Tongue (tissue), 2 donors: ENCODE data around the gene GAK. TPM values are rescaled to one million over a fixed set of nuclear protein-coding genes. Genes with fewer than 3 reads are reported as not detected.
"Not testable (repeated sequence)": the region's sequence is repeated elsewhere in the genome, so short reads cannot be mapped to it uniquely, and the experiment has no call there.

Experiments
- DNase-seq: peaks from one replicate; pipeline ENCODE4 v3.0.0-alpha.2; 2015
- total RNA-seq: library from RNA; depleted of rRNA; stranded (reverse); fragments of >200 nt; gene quantifications from one replicate; pipeline ENCODE4 v1.2.3, GENCODE V29; 2014

GAK gene
- total RNA-seq, 1 donor from 2014 or later = 46.7 TPM

DNA sequence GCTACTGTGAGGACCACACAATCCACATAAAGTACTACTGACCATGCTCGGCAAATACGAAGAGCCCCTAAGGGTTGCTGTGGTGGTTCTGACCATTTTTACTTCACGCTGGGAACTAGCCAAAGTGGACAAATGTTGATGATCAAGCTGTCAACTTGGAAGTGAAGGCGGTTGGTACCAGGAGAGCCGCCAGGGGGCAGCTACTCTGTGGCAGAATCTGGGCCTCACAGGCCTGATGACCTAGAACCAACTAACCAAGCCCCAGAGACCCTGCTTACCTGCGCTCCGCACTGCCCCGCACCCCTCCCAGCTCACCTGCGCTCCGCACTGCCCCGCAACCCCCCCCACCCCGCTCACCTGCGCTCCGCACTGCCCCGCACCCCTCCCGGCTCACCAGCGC lies 5.6 kb downstream of the GAK start:
- peak; percentile 33 for DNase-seq

DNA sequence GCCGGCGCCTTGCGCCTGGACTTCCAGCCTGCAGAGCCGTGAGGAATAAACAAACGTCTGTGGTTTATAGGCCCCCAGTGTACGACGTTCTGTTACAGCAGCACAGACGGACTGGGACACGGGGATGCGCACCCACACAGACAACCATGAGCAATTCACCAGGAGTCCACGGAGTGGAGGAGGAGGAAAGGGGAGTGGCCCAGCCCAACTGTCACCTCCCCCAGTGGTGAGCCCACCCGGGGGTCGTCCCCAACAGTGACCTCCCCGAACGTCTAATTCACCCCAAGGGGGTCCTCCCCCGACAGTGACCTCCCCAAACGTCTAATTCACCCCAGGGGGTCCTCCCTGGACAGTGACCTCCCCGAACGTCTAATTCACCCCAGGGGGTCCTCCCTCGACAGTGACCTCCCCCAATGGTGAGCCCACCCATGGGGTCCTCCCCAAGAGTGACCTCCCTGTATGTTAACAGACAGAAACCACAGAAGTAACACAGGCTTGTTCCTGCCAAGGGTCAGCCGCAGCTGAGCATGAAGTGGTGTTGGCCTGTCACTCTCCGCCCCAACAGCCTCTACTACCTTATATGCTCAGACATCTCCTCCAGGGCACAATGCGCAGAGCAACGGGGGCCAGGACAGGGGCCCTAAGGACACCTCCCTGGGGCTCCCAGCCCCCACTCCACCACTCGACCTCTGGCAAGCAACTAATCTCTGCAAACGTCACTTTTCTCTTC lies 6.2 kb downstream of the GAK start:
- DNase-seq = no peak

DNA sequence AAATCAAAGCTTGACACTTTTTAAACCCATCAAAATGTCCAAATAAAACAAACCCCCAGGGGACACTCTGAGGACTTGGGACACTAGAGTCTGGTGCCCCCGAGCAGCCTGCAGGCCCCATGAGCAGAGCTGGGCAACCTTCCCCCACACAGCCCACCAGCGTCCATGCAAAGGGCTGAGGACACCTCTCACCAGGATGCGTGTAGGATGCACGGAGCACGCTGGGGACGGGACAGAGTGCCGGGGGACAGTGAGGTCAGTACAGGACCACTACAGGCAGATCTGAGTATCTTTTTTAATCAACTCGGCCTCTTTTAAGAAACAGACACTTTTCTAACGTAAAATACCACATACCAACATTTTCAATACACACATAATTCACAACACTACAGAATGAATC lies 6.9 kb downstream of the GAK start:
- no peak for DNase-seq

DNA sequence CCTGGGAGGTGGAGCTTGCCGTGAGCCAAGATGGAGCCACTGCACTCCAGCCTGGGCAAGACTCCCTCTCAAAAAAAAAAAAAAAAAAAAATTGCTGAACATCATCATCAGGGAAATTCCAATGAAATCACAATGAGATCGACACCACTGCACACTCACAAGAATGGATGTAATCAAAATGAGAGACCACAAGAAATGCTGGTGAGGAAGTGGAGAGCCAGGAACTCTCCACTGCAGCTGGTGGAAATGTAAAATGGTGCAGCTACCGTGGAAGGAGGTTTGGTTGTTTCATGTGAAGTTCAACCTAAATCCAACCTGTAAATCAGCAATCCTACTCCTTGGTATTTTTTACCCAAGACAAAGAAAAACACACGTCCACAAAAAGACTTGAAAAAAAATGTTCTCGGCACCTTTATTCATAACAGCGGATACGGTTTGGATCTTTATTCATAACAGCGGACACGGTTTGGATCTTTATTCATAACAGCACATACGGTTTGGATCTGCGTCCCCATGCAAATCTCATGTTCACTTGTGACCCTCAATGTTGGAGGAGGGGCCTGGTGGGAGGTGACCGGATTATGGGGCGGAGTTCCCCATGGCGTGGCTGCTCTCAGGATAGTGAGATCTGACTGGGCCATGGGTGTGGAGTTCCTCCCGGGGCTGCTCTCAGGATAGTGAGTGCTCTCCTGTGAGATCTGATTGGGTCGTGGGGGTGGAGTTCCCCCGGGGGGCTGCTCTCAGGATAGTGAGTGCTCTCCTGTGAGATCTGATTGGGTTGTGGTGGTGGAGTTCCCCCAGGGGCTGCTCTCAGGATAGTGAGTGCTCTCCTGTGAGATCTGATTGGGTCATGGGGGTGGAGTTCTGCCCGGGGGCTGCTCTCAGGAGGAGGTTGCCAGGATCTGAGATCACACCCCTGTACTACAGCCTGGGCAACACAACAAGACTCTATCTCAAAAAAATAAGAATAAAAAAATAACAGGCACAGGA lies 7.7 kb downstream of the GAK start:
- no peak for DNase-seq

DNA sequence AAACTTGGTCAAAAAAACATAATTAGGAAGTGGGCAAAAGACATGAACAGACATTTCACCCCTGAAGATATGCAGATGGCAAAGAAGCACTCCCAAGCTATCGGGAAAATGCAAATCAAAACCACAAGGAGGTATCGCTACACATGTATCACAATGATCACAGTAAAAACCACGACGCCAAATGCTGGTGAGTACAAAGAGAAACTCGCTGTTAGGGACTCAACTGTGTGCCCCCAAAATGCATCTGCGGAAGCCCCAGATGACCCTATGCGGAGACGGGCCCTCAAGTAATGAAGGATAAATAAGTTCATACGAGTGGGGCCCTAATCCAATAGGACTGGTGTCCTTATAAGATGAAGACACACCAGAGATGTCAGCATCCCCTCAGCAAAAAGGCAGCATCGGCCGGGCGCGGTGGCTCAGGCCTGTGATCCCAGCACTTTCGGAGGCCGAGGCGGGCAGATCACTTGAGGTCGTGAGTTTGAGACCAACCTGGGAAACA lies 10.2 kb downstream of the GAK start:
- no peak for DNase-seq

DNA sequence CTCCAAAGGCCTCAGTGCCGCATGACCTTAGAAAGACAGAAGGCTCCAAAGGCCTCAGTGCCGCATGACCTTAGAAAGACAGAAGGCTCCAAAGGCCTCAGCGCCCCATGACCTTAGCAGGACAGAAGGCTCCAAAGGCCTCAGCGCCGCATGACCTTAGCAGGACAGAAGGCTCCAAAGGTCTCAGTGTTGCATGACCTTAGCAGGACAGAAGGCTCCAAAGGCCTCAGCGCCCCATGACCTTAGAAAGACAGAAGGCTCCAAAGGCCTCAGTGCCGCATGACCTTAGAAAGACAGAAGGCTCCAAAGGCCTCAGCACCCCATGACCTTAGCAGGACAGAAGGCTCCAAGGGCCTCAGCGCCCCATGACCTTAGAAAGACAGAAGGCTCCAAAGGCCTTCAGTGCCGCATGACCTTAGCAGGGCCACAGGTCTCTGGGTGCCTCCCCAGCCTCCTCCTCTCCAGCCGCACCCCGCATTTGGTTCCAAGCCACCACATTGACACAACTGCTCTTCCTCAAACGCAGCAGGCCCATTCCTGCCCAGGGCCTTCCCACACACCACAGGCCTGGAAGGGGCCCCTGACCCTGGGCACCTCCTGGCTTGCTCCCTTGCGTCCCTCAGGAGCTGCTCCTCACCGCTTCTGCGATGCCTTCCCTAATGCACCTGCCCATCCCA lies 13.0 kb downstream of the GAK start:
- not testable (repeated sequence) for DNase-seq

DNA sequence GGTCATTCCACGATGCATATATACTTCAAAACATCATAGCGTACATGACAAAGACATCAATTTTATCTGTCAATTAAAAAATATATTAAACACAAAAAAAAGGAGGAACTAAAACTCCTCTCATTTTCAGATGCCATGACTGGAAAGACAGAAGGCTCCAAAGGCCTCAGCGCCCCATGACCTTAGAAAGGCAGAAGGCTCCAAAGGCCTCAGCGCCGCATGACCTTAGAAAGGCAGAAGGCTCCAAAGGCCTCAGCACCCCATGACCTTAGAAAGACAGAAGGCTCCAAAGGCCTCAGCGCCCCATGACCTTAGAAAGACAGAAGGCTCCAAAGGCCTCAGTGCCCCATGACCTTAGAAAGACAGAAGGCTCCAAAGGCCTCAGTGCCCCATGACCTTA lies 13.5 kb downstream of the GAK start:
- not testable (repeated sequence) for DNase-seq

DNA sequence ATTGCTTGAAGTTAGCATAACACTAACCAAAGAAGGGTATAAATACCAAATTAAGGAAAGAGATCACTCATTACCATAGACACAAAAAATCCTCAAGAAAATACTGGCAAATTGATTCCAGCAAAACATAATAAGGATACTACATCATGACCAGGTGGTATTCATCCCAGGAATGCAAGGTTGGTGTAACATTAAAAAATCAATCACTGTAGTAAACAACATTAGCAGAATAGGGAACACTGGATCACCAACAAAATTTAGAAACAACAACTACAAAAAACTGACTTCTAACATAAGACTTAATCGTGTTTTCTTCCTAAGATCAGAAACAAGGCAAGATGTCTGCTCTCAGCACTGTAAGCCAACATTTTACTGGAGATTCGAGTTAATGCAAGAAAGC lies 14.1 kb downstream of the GAK start:
- no peak for DNase-seq

DNA sequence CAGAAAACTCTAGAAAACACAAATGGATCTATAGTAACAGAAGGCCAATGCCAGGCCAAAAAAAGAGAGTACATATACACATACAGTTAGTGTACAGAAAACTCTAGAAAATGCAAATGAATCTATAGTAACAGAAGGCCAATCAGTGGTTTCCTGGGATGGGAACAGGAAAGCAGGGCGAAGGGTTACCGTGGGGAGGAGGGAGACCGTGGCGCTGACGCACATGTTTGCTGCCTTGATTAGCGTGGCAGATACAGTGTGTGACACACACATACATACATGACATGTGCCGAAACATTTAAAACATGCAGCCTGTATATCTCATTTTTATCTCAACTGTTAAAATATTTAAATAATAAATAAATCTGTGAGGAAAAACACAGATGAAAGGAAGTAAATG lies 14.7 kb downstream of the GAK start:
- no peak for DNase-seq

DNA sequence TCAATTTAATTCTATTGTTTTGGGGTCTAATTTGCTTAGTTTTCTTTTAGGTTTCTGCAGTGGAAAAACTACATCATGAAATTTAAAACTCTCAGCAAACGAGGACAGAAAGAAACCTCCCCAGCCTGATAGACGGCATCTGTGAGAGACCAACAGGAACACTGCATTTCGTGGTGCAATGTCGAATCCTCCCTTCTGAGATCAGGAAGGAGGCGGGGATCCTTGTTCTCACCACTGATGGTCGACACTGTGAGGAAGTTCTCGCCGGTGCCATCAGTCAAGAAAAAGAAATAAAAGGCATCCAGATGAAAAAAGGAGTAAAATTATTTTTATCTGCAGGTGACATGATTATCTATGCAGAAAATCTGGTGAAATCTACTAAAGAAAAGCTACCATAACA lies 16.5 kb downstream of the GAK start:
- no peak for DNase-seq

DNA sequence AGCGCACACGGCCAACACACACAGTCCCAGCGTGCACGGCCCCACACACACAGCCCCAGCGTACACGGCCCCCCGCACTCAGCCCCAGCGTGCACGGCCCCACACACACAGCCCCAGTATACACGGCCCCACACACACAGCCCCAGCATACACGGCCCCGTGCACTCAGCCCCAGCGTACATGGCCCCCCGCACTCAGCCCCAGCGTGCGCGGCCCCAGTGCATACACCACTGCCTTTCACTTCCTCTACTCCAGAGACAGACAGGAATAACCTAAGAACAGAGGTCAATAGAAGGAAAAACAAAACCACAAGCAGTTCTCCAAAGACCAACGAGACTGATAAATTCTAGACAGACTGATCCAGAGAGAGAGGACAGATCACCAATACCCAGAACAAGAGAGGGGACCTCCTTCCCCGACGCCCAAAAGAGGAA lies 17.1 kb downstream of the GAK start:
- no peak for DNase-seq

DNA sequence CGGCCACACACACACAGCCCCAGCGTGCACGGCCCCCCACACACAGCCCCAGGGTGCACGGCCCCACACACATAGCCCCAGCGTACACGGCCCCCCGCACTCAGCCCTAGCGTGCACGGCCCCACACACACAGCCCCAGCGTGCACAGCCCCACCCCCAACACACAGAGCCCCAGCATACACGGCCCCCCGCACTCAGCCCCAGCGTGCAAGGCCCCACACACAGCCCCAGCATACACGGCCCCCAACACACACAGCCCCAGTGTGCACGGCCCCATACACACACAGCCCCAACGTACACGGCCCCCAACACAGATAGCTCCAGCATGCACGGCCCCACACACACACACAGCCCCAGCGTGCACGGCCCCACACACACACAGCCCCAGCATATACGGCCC lies 17.6 kb downstream of the GAK start:
- DNase-seq = no peak

DNA sequence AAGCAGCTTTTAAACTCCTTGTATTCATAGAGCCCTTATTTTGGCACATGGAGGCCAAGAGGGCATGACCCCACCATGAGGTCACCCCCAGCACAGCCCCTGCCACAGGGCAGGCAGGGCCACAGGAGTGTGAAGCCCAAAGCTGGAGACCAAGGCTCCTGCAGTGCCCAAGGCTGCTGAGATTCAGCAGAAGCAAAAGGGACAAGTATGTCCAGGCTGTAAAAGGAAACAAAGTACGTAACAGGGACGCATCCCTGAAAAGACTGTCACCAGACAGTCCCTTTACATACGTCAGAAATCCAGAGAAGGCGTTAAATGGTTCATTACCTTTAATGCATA lies 18.9 kb downstream of the GAK start:
- DNase-seq = no peak

DNA sequence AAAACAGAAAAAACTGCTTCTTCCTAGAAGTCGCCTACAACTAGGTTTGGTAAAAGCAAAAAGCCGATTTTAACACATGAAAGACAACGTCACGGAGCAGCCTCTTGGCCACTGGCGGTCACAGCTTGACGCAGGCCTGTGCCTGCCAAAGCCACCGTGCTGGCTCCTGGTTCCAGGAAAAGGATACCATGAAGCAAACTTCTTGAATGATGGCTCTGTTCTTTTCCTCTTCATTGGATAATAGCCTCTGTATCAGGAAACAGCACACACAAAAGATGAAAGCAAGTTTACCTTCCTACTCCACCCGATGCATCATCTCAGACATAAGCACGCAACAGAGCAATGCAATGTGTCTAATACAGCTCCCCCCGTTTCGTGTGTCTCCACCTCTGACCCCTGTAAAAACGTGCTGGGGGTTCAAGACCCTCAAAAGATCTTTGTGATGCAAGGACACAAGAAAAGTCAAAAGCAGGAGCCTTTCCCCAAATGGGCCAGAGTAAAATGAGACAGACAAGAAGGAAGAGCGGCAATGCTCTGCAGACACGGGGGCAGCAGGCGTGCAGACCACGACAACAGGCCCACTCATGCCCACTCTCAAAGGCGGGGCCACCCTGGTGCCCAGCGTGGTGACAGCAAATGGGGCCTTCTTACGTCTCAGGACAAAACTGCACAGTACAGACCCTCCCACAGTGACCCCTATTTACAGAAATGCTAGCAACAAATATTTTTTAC lies 19.4 kb downstream of the GAK start:
- no peak for DNase-seq

DNA sequence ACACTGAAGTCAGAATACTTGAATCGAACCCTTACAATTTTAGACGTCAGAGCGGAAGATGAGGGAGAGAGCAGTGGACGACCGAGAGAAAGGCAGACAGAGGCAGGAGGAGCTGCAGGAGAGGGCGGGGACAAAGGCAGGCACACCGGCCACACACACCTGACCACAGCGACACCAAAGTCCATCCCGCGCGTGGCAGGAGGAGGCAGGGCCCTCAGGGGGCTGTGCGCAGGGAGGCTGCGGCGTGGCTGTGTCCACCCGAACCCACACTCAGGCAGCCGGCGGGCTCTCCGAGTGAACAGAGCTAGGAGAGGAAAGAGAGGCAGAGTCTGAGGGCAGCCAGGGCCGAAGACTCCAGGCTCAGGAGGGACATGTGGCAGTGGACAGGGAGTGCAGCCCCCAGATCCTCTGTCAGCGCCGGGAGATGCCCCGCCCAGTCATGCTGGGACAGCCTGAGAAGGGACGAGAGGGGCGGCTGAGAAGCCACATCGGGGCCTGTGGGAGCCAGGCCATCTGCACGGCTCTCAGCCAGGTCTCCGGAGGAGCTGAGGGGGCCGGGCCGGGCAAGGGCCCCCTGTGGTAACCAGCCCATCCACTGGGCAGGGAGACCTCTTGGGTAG lies 20.1 kb downstream of the GAK start:
- no peak for DNase-seq

DNA sequence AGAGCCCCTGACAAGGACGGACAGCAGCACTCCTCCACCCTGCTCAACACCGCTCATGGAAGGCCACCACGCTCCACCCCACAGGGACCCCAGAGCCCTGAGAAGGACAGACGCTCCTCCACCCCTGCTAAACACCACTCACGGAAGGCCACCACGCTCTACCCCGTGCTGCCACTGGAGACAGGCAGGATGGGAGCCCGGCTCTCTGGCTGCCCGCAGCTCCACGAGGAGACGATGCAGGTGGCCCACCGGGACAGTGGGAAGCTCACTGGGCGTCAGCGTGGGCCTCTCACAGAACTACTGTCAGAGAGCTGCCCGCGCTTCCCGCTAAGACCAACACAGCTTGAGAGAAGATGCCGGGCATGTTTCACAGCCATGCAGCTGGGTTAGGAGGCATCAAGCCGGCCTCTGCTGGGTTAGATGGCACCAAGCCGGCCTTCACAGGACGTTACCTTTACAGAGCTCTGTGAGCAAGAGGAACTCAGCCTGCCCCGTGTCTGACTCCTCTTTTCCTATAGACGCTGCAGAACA lies 20.8 kb downstream of the GAK start:
- DNase-seq = no peak

DNA sequence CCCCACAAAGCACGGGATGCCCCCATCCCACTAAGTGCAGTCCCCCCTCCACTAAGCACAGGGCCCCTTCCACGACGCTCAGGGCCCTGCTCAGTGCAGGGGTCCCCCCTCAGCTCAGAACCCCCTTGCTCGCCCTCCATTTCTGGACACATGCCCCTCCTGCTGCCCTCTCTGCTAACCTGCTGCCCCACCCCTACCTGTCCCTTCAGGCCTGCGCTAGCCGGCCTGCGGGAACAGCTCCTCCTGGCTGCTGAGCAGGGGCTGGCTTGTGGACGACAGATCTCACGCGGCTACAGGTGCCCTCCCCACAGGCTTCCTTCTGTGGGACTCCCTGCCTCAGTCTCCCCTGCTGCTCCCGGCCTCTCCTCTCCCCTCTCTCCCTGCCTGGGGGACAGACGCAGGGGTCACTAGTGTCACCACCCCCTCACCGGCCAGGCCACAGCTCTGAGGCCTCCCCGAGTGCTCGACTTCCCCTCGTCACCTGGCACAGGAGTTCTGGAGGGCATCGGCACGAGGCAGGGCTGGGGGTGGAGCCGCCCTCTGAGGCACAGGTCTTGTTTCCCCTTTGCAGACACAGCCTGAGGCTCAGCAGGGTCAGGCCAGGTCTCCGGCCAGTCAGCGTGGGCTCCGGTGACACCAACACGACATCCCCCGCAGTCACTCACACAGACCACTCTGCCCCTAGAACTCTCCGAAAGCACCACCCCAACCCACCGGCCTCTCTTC lies 21.6 kb downstream of the GAK start:
- DNase-seq = no peak

DNA sequence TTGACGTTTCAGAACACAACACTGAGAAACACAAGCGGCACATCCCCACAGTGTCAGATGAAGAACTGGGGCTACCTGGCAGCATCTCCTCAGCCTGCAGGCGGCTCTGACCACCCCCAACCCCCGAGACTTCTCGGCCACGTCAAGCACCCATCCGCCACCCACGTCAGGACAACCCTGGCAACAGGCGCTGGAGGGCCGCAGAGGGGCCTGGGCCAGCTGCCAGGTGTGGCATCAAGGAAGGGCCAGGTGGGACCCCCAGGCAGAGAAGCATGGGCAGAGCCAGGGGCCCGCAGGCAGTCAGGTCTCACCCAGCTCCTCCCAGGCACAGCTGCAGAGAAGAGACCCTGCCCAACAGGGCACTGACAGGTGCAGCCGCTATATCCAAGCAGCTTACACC lies 22.3 kb downstream of the GAK start:
- no peak for DNase-seq

DNA sequence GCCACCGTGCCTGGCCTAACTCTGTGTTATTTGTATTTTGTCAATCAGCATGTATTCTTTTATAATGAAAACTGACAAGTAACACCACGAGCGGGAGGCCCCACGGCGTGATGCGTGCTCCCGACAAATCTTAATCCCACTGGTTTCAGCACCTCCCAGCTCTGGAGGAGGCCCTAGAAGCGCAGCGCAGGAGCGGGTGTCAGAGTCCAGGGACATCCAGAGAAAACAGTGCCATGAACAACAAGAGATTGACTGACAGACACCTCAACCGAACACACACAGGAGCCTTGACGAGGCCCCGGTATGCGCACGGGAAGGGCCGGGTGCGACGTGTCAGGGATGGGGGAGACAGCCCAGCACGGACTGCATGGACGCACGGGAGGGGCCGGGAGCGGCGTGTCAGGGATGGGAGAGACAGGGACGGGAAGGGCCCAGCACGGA lies 23.0 kb downstream of the GAK start:
- no peak for DNase-seq

DNA sequence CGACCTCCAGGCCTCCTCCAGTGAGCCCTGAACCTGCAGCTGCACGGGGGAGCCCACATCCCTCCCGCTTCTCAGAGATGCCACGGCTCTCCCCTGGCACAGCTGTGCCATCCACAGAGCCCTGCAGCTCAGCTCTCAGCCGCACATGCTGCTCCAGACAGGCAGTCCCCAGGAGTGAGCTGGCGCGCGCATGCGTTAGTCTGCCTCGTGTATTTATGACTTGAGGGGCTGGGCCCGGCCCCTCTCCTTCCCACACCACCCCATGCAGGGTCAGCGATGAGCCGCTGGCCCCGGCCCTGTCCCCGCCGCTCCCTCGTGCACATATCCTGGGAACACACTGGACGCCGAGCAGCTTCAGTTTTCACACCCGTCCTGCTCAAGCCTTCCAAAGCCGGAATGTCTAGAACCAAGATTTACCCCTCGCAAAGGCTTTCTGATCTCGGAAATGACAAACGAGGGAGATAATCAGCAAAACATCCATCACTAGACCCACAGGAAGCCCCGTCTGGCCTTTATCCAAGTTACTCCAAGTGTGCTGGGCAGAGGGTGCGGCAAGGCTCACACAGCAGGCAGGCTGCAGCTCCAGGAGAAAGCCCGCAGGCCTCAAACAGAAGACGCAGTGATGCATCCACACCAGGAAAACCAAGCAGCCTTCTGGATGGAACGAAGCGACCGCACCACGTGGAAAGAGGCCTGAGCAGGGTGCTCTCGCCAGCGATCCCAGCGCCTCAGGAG lies 24.3 kb downstream of the GAK start:
- DNase-seq = no peak
